Astrocyte of the spinal cord (primary cell): Measurements from ENCODE around the gene LAMTOR4.
A peak's percentile ranks its signal among the peaks of the same experiment; 100 is the strongest.
"Not testable (repeated sequence)": the region's sequence is repeated elsewhere in the genome, so short reads cannot be mapped to it uniquely, and the experiment has no call there.

Source experiments
- DNase-seq: peaks from one replicate; pipeline ENCODE4 v3.0.0; 2011; ENCODE audit warnings: low read depth, low spot score
- H3K4me3 ChIP-seq: 2 replicates; pipeline ENCODE4 v1.5.1; 2011; ENCODE audit warnings: low read depth, mild to moderate bottlenecking, low read length, moderate library complexity
- in situ Hi-C: cut with HindIII; loops from 2 replicates; pipeline ENCODE4 v1.10.0; 2017; ENCODE audit warnings: low sequenced_read_pairs
- TF ChIP-seq, protein P1 (sequence below): IDR thresholded peaks from 2 replicates; pipeline ENCODE4 v1.5.1; 2012; ENCODE audit warnings: low read depth, mild to moderate bottlenecking, low read length, inconsistent platforms

The LAMTOR4 gene

DNA sequence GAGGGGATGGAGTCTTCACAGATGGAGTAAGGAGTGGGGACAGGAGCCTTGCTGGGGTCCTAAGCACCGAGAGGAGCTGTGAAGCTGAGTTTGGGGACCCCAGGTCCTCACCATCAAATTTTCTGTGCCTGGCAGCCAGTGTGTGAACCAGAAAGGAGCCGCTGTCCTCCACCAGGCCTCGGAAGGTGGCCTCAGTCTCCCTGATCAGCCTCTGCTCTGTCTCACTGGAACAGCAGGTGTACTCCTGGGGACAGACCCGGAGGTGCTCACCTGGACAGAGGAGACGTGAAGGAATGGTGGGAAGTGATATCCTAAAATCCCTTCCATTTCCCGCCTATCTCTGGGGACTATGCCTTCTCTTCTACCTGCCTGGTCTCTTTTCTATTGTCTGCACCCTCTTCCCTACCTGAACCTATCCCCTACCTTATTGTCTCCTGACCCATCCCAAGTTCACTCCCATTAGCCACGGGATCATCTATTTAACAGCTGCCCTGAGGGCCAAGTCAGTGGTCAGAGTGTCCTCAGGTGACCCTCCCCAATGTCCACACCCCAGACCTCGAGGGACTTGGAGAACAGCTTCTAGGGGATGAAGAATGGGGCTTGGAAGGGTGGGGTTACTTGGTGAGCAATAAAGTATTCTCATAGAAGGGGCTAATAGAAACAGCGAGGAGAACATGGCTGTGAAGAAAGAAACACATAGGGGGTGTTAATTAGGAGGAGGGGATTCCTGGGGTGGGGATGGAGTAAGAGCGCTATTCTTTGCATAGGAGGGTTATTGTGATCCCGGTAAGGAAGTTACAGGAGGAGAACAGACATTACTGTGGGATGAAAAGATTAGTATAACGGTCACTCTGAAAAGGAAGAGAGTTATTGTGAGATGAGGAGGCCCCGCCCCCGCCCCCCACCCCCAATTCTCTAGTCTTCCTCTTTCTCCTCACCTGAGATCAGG is 27.7 kb downstream of the LAMTOR4 start:
- in situ Hi-C loops, result no loop called here
- no peak for DNase-seq
- peak overlapping the region; percentile 91 for H3K4me3 ChIP-seq
- TF ChIP-seq, protein P1, sequence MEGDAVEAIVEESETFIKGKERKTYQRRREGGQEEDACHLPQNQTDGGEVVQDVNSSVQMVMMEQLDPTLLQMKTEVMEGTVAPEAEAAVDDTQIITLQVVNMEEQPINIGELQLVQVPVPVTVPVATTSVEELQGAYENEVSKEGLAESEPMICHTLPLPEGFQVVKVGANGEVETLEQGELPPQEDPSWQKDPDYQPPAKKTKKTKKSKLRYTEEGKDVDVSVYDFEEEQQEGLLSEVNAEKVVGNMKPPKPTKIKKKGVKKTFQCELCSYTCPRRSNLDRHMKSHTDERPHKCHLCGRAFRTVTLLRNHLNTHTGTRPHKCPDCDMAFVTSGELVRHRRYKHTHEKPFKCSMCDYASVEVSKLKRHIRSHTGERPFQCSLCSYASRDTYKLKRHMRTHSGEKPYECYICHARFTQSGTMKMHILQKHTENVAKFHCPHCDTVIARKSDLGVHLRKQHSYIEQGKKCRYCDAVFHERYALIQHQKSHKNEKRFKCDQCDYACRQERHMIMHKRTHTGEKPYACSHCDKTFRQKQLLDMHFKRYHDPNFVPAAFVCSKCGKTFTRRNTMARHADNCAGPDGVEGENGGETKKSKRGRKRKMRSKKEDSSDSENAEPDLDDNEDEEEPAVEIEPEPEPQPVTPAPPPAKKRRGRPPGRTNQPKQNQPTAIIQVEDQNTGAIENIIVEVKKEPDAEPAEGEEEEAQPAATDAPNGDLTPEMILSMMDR, result no peak

DNA sequence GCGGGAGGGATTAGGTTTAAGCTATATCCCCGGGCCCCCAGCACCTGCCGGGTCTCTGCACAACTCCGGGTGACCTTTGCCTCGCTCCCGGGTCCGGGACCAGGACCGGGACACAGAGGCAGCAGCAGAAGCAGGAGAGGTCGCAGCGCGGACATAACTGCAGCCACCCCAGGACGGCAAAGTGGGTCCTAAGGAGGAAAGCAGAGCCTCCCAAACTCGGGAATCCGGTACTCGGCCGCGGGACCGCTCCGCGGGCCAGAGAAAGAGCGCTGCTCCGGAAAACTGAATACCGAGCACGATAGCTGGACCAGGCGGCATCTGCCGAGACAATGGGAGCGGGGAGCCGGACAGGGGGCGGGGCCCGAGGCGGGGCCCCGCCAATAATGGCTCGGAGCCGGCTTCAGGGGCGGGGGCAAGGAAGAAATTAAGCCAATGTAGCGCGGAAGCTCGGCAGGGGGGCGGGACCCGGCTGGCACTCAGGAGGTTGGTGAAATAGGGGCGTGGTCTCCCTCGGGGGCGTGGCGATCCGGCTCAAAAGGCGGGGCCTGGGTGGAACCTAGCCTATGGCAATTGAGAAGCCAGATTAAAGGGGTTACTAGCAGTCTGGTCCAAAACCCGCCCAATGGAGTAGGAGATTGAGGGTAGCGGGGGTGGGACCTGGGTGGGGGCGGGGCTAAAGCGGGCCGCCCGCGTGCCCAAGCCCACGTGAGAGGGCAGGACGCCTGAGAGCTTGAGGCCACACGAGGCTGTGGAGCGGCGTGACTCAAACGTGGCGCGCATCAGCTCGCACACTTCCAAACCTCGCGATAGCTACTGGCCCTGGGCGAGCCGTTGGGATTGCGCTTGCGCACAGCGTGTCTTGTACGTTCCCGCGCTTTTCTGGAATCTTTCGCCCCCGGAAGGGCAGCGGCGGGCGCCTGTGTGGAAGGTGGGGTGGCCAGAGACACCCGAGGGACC is 28.6 kb downstream of the LAMTOR4 start, which contains the start of the genes GPC2 and STAG3:
Gene GPC2, minus strand, starts transcription at position 337 of the 957 bp plus-strand sequence. Its CDS starts 182 bp downstream, at position 155.
Gene STAG3, plus strand, starts transcription at position 874 of the 957 bp plus-strand sequence. CDS start 2,639 bp downstream, outside the sequence.
- TF ChIP-seq, protein P1, result no peak
- DNase-seq, result peak; percentile 98
- in situ Hi-C loops, result no loop called here
- peak within 1 kb of the TSS; percentile 91 for H3K4me3 ChIP-seq

DNA sequence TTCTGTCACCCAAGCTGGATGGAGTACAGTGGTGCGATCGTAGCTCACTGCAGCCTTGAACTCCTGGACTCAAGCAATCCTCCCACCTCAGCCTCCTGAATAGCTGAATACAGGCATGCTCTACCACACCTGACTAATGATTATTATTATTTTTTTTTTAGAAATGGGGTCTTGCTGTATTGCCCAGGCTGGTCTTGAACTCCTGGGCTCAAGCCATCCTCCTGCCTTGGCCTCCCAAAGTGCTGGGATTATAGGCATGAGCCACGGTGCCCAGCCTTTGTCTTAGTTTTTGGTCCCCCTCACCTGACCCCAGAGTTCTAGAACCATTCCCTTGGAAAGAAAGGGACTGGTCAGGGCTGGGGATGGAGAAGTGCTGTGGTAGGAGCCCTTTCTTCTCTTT is 31.4 kb downstream of the LAMTOR4 start:
- H3K4me3 ChIP-seq, in situ Hi-C loops, DNase-seq: not testable (repeated sequence)

DNA sequence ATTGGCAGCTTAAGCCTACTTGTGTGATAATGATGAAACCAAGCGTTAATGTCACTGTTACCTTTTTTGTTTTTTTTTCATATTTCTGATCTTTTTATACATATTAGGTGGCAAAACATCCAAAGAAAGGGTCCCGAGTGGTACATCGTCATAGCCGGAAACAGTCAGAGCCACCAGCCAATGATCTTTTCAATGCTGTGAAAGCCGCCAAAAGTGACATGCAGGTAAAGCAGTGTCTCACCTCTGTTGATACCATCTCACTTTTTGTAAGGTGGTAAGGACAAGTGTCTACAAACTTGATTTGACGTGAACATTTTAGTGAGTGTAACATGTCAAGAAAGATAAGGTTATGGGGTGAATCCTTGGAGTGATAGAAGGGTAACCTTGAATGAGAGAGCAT is 33.9 kb downstream of the LAMTOR4 start:
- in situ Hi-C loops, DNase-seq: not testable (repeated sequence)

DNA sequence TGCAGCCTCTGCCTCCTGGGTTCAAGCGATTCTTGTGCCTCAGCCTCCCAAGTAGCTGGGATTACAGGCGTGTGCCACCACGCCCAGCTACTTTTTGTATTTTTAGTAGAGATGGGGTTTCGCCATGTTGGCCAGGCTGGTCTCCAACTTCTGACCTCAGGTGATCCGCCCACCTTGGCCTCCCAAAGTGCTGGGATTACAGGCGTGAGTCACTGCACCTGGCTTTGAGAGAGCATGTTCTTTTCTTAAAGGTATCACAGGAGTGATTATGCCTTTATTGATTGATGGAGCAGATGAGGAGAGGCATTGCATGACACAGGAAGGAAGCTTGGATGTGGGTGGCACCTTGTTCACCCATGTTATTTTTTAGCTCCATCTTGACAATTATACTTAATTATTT is 34.4 kb downstream of the LAMTOR4 start:
- in situ Hi-C loops, H3K4me3 ChIP-seq, DNase-seq: not testable (repeated sequence)

More for the DNA sequence above, 33.9 kb downstream of the LAMTOR4 start:
- H3K4me3 ChIP-seq, result not testable (repeated sequence)

DNA sequence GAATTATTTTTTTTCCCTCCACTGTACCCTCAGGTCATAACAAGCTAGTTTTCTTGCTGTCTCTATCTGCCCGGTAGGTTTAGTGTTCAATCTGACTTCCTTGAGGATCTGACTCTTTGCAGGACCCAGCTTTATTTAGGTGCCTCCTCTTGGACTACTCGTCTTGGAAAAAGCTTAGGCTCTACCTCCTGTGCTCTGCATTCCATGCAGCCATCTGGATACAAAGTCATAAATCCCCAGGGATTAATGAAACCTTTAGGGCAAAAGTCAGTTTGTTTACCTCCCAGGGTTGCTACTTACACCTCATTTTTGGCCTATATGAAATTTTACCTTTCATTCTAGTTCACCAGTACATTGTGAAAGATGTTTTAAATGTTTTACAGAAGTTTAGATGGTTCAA is 37.0 kb downstream of the LAMTOR4 start:
- TF ChIP-seq, protein P1, result no peak
- in situ Hi-C loops, result no loop called here
- no peak for DNase-seq
- H3K4me3 ChIP-seq, result no peak overlapping the region

DNA sequence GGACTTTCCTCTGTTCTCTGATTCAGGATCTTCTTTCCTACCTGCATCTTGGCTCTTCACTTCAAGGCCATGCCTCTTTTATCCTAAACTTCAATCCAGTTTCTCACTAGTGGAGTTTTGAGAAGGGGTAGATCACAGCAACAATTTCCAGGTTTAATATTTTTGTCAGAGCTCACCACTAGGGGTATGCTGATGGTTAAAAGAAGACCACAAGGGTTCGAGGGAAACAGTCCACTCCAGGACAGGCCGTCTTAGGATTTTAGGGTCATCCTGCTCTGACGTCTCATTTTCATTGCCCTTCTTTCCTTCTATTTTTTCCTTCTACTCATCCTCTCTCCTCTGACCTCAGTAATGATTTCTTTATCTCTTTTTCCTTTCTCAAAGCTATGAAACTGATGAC is 40.3 kb downstream of the LAMTOR4 start:
- TF ChIP-seq, protein P1, result no peak
- DNase-seq, result no peak
- in situ Hi-C loops, result no loop called here
- H3K4me3 ChIP-seq, result no peak overlapping the region
